SK-N-MC (cell line): Measurements from ENCODE around the gene R3HDM2.
"Not testable (repeated sequence)": the region's sequence is repeated elsewhere in the genome, so short reads cannot be mapped to it uniquely, and the experiment has no call there.

Experiments used
- DNase-seq: peaks from one replicate; pipeline ENCODE4 v3.0.0-alpha.2; 2011; ENCODE audit warnings: low read depth, low spot score
- H3K27ac ChIP-seq: fragments of 200-600 bp; sonication (generic); 2 replicates; pipeline ENCODE4 v1.5.1; 2016; ENCODE audit warnings: mixed run types
- H3K36me3 ChIP-seq: fragments of 200-600 bp; sonication (generic); 2 replicates; pipeline ENCODE4 v1.6.1; 2017; ENCODE audit warnings: antibody characterized with exemption, low read length, mixed read lengths; ENCODE audit not compliant: insufficient read depth
- H3K4me3 ChIP-seq: fragments of 200-600 bp; sonication (generic); 2 replicates; pipeline ENCODE4 v1.5.1; 2016
- H3K9ac ChIP-seq: fragments of 200-600 bp; sonication (generic); 2 replicates; pipeline ENCODE4 v1.8.0; 2017; ENCODE audit warnings: mixed run types, mixed read lengths; ENCODE audit not compliant: insufficient read length
- H3K9me3 ChIP-seq: fragments of 200-600 bp; sonication (generic); 2 replicates; pipeline ENCODE4 v1.6.1; 2017; ENCODE audit warnings: low read depth, mild to moderate bottlenecking, antibody characterized with exemption, low read length, moderate library complexity, mixed read lengths
- EZH2 ChIP-seq: fragments of 200-600 bp; sonication (generic); IDR thresholded peaks from one replicate; pipeline ENCODE4 v1.6.1; 2017; ENCODE audit warnings: antibody characterized with exemption
- FOXP2 ChIP-seq: optimal IDR thresholded peaks from 2 replicates; pipeline ENCODE3; 2011; ENCODE audit warnings: mild to moderate bottlenecking, moderate library complexity; ENCODE audit not compliant: insufficient read depth; ENCODE audit errors: extremely low read length, control extremely low read depth
- POLR2AphosphoS5 ChIP-seq: IDR thresholded peaks from 2 replicates; pipeline ENCODE4 v1.6.1; 2012; ENCODE audit warnings: mild to moderate bottlenecking, low read depth, low read length, borderline replicate concordance

The R3HDM2 gene

DNA sequence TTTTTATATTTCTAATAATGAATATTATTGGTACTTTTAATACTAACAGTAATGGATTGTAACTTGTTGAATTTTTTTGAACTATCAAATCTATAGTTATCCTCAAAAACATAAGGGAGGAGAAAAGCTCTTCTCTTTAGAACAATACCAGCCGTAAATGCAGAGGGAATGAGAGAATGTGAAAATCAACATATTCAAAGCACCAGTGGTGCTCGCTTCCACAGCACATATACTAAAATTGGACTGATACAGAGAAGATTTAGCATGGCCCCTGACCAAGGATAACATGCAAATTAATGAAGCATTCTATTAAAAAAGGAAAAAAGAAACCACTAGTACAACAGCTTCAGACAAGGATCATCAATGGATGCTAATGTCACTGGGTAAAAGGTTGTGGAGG lies 15.8 kb downstream of the R3HDM2 start:
- H3K4me3 ChIP-seq, result no peak overlapping the region

DNA sequence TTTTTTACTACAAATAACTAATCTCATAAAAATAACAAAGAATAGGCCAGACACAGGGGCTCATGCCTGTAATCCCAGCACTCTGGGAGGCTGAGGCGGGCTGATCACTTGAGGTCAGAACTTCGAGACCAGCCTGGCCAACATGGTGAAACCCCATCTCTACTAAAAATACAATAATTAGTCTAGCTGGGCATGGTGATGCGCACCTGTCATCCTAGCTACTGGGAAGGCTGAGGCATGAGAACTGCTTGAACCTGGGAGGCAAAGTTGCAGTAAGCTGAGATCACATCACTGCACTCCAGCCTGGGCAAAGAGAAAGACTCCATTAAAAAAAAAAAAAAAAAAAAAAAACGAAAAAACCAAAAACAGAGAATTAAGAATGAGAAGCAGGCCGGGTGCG lies 16.7 kb downstream of the R3HDM2 start:
- not testable (repeated sequence) for H3K4me3 ChIP-seq, DNase-seq, H3K36me3 ChIP-seq, H3K27ac ChIP-seq, H3K9ac ChIP-seq, H3K9me3 ChIP-seq

More for the DNA sequence above, 15.8 kb downstream of the R3HDM2 start:
- Histone ChIP-seq H3K9ac (no peak overlapping the region), H3K9me3 (no peaks in the 10 kb centered on the region), H3K27ac (no peak overlapping the region), H3K36me3 (no peaks in the 10 kb centered on the region)
- DNase-seq, result no peak
- no peak for TF ChIP-seq POLR2AphosphoS5
- no peak for TF ChIP-seq FOXP2
- TF ChIP-seq EZH2, result no peak

DNA sequence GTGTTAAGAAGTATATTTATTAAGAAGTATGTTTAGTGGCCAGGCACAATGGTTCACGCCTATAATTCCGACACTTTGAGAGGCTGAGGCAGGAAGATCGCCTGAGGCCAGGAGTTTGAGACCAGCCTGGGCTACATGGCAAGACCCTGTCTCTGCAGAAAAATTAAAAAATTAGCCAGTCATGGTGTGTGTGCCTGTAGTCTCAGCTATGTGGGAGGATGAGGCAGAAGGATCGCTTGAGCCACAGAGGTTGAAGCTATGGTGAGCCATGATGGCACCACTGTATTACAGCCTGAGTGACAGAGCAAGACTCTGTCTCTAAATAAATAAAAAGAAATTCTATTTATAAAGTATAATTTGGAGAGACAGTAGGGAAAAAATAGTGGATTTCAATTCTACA lies 20.3 kb downstream of the R3HDM2 start:
- Histone ChIP-seq H3K27ac (no peak overlapping the region), H3K4me3 (no peak overlapping the region), H3K36me3 (no peaks in the 10 kb centered on the region), H3K9ac (no peak overlapping the region), H3K9me3 (no peaks in the 10 kb centered on the region)
- no peak for TF ChIP-seq FOXP2
- no peak for TF ChIP-seq POLR2AphosphoS5
- no peak for TF ChIP-seq EZH2
- no peak for DNase-seq

DNA sequence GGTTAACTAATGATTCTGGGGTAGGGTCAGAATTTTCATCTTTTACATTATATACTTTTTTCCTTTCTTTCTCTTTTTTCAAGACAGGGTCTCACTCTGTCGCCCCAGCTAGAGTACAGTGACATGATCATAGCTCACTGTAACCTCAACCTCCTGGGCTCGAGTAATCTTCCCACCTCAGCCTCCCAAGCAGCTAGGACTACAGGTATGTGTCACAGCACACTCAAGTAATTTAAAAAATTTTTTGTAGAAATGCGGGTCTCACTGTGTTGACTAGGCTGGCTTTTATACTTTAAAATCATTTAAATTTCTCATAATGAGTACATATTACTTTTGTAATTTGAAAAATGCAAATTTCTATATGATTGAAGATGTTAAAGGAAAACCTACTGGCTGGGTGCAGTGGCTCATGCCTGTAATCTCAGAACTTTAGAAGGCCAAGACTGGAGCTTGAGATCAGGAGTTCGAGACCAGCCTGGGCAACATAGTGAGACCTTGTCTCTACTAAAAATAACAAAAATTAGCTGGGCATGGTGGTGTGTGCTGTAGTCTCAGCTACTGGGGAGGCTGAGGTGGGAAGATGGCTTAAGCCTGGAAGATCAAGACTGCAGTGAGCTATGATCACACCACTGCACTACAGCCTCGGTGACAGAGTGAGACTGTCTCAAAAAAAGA lies 25.7 kb downstream of the R3HDM2 start:
- Histone ChIP-seq H3K4me3 (no peak overlapping the region), H3K9ac (no peak overlapping the region), H3K27ac (no peak overlapping the region), H3K36me3 (no peaks in the 10 kb centered on the region), H3K9me3 (no peaks in the 10 kb centered on the region)
- TF ChIP-seq POLR2AphosphoS5, result no peak
- no peak for TF ChIP-seq EZH2
- TF ChIP-seq FOXP2, result no peak
- DNase-seq, result no peak

DNA sequence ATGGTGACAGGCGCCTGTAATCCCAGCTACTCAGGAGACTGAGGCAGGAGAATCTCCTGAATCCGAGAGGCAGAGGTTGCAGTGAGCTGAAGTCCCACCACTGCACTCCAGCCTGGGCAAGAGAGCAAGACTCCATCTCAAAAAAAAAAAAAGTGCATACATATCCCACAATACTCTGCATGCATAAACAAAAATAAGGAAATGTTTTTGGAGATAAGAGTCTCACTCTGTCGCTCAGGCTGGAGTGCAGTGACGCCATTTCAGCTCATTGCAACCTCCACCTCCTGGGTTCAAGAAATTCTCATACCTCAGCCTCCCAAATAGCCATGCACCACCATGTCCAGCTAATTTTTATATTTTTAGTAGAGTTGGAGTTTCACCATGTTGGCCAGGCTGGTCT lies 28.7 kb downstream of the R3HDM2 start:
- H3K9me3 ChIP-seq, H3K27ac ChIP-seq, H3K4me3 ChIP-seq, H3K36me3 ChIP-seq, H3K9ac ChIP-seq, DNase-seq: not testable (repeated sequence)

DNA sequence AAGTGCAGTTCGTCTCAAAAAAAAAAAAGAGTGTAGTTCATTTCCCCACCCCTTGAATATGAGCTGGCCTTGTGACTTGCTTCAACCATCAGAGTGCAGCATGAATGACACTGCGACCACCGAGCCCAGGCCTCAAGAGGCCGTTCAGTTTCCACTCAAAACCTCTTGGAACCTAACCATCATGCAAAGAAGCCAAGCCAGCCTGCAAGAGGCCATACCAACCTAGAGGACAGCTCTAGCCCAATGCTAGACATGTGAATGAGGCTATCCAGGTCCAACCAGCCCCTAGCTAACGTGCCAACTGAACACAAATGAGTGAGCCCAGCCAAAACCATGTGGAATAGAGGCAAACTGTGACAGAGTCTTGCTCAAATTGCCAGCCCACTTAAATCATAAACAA lies 29.7 kb downstream of the R3HDM2 start:
- Histone ChIP-seq H3K4me3 (no peak overlapping the region), H3K36me3 (no peaks in the 10 kb centered on the region), H3K9me3 (no peaks in the 10 kb centered on the region), H3K9ac (no peak overlapping the region), H3K27ac (no peak overlapping the region)
- no peak for DNase-seq
- TF ChIP-seq FOXP2 (no peak), POLR2AphosphoS5 (no peak), EZH2 (no peak)

DNA sequence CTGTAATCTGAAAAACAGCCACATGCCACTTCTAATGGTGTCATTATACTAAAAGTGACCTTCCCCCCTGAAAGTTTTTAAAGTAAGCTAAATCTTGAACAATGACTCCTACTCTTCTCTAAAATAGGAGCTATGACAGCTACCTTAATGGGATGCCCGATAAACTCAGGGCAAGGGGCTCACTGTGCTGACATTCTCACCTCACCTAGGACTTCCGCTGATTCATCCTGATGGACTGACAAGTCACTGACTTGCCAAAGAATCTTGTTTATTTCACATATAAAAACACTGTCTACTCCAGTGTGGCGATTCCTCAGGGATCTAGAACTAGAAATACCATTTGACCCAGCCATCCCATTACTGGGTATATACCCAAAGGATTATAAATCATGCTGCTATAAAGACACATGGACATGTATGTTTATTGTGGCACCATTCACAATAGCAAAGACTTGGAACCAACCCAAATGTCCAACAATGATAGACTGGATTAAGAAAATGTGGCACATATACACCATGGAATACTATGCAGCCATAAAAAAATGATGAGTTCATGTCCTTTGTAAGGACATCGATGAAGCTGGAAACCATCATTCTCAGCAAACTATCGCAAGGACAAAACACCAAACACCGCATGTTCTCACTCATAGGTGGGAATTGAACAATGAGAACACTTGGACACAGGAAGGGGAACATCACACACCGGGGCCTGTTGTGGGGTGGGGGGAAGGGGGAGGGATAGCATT lies 31.0 kb downstream of the R3HDM2 start:
- H3K27ac ChIP-seq, H3K9me3 ChIP-seq, H3K4me3 ChIP-seq, DNase-seq, H3K9ac ChIP-seq: not testable (repeated sequence)
- H3K36me3 ChIP-seq, result peaks cover 11% of the 10 kb centered on the region; the same call in 1 of the 2 replicates

DNA sequence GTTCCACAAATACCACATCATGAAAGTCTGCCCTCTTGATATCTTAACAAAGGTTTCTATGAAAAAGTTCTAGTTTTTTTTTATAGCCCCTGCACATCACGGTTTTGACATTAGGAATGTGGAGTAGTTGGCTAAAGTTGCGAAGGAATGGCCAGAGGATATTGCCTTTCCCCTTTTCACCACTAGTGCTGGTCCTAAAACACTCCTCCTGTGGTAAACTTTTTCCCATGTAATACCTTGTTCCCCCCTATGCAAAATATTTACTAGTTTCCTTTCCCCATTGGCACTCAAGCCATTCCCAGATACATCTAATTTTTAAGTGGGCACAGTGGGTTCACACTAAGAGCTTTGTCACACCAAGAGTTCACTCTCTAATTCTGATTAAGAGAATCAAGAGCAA lies 33.4 kb downstream of the R3HDM2 start:
- TF ChIP-seq FOXP2 (no peak), POLR2AphosphoS5 (no peak), EZH2 (no peak)
- no peaks in the 10 kb centered on the region for H3K9me3 ChIP-seq
- no peak overlapping the region for H3K9ac ChIP-seq
- DNase-seq, result no peak
- H3K36me3 ChIP-seq, result peaks cover 23% of the 10 kb centered on the region
- H3K27ac ChIP-seq, result peak overlapping the region; percentile 28; the same call in 1 of the 2 replicates
- no peak overlapping the region for H3K4me3 ChIP-seq

DNA sequence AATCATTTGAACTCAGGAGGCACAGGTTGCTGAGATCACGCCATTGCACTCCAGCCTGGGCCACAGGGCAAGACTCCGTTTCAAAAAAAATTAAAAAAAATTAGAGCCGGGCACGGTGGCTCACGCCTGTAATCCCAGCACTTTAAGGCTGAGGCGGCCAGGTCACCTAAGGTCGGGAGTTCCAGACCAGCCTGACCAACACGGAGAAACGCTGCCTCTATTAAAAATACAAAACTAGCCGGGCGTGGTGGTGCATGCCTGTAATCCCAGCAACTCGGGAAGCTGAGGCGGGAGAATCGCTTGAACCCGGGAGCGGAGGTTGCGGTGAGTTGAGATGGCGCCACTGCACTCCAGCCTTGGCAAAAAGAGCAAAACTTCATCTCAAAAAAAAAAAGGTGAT lies 35.7 kb downstream of the R3HDM2 start:
- Histone ChIP-seq H3K27ac (no peak overlapping the region), H3K4me3 (no peak overlapping the region), H3K9ac (no peak overlapping the region), H3K9me3 (no peaks in the 10 kb centered on the region), H3K36me3 (peaks cover 28% of the 10 kb centered on the region)
- TF ChIP-seq POLR2AphosphoS5 (no peak), FOXP2 (no peak), EZH2 (no peak)
- DNase-seq, result no peak
